Pons (tissue), 1 donor: Measurements from ENCODE around the gene KRT85.

Source experiments
- DNase-seq: peaks from one replicate; pipeline ENCODE4 v3.0.0-alpha.2; 2016; ENCODE audit warnings: low spot score

The KRT85 gene

GRCh38 chr12:52394836-52395405, 27.6 kb upstream of the KRT85 start:
- DNase-seq = no peak

- no peak for DNase-seq
These were observed 25.3 kb upstream of the KRT85 start for GRCh38 chr12:52392465-52393007.

GRCh38 chr12:52391618-52392002, 24.3 kb upstream of the KRT85 start:
- DNase-seq = peak; percentile 68

- no peak for DNase-seq
These were observed 23.7 kb upstream of the KRT85 start for GRCh38 chr12:52390739-52391617.

- no peak for DNase-seq
These were observed 22.3 kb upstream of the KRT85 start for GRCh38 chr12:52389313-52390207.

GRCh38 chr12:52387859-52388258, 20.6 kb upstream of the KRT85 start:
- DNase-seq = no peak

GRCh38 chr12:52385226-52385702, 18.0 kb upstream of the KRT85 start, which contains the start of gene KRT84:
Gene KRT84 (minus strand): TSS chr12:52385652. CDS start chr12:52385585, 67 bp downstream.
- DNase-seq = no peak

GRCh38 chr12:52383331-52383730, 16.1 kb upstream of the KRT85 start:
- DNase-seq = no peak

- no peak for DNase-seq
These were observed 15.6 kb upstream of the KRT85 start for GRCh38 chr12:52382854-52383253.

GRCh38 chr12:52381206-52381605, 13.9 kb upstream of the KRT85 start:
- DNase-seq = no peak

- DNase-seq = peak; percentile 47
These were observed 13.0 kb upstream of the KRT85 start for GRCh38 chr12:52380271-52380694.

- DNase-seq = no peak
These were observed 12.3 kb upstream of the KRT85 start for GRCh38 chr12:52379536-52379935.

GRCh38 chr12:52378091-52378490, 10.8 kb upstream of the KRT85 start:
- DNase-seq = no peak

GRCh38 chr12:52377266-52377665, 10.0 kb upstream of the KRT85 start:
- DNase-seq = no peak

GRCh38 chr12:52372216-52373154, 5.2 kb upstream of the KRT85 start:
- peak; percentile 84 for DNase-seq

GRCh38 chr12:52371716-52372115, 4.4 kb upstream of the KRT85 start:
- no peak for DNase-seq

GRCh38 chr12:52370926-52371608, 3.8 kb upstream of the KRT85 start:
- DNase-seq = peak; percentile 77

- DNase-seq = no peak
These were observed 2.5 kb upstream of the KRT85 start for GRCh38 chr12:52369809-52370208.

GRCh38 chr12:52369211-52369610, 1.9 kb upstream of the KRT85 start:
- DNase-seq = no peak

GRCh38 chr12:52368508-52368907, 1.2 kb upstream of the KRT85 start:
- DNase-seq = no peak
